NCI-H2171 treated with DMSO at 0.1 percent for 48 hours (cell line): ENCODE results near the gene DNAJB11.
A peak's percentile ranks its signal among the peaks of the same experiment; 100 is the strongest.
"Not testable (repeated sequence)": the region's sequence is repeated elsewhere in the genome, so short reads cannot be mapped to it uniquely, and the experiment has no call there.

Experiments
- DNase-seq: peaks from one replicate; lab custom pipeline; 2025; lab: John Stamatoyannopoulos, UW

Gene DNAJB11

DNA sequence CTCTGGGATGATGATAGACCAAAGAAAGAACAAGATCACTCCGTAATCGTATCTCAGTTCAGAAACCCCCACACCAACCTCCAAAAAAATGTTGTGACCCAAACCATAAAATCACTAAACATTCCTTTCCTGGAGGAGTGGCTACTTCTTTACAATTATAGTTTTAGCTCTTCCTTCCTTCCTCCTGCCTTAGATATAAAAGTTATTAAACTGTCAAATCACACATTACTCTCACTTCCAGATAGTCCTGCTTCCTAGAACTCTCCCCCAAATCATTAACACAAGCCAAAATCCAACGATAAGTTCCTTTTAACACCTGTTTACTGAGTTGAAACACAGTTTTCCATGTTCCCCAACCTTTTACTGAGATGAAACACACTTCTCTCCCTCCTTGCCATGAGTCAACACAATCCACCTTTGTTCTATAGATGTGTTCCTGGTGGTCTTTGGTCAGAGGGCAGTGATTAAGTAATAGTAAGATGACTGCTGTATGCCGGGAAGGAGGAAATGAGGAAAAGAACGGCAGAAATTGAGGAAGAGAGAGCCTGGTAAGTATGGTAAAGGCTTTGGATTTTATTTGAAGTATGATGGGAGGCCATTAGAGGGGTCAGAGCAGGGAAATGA lies 18.0 kb upstream of the DNAJB11 start:
- no peak for DNase-seq

DNA sequence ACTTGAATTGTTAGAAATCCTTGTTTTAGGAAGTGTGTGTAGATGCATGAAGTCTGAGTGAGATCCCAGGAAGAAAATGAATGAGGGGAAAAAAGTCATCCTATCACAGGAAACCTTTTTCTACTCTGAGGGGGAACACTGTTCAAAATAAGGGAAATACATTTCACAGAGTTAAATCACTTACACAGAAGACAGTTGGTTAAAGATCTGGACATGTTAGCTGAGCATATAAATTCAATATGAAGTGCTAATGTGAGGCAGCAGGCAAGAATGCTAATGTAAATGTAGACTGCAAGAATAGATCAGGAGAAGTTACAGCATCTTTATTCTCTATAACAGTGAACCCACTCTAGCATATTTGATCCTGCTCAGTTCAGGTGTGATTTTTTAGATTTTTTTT lies 5.9 kb upstream of the DNAJB11 start:
- DNase-seq: no peak

DNA sequence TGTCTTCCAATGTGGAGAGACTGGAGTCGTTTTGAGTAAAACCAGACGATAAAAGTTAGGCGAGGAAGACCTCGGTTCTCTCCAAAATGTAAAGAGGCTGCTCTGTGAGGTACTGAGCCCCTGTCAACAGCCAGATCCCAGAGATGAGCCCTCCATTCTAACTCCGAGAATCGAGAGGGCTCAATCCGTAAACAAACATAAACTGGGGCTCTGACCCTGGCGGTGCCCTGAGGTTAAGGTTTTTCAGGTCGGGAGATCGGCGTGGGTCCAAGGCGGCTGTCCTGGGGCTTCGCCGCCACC lies 3.8 kb upstream of the DNAJB11 start:
- DNase-seq: no peak

DNA sequence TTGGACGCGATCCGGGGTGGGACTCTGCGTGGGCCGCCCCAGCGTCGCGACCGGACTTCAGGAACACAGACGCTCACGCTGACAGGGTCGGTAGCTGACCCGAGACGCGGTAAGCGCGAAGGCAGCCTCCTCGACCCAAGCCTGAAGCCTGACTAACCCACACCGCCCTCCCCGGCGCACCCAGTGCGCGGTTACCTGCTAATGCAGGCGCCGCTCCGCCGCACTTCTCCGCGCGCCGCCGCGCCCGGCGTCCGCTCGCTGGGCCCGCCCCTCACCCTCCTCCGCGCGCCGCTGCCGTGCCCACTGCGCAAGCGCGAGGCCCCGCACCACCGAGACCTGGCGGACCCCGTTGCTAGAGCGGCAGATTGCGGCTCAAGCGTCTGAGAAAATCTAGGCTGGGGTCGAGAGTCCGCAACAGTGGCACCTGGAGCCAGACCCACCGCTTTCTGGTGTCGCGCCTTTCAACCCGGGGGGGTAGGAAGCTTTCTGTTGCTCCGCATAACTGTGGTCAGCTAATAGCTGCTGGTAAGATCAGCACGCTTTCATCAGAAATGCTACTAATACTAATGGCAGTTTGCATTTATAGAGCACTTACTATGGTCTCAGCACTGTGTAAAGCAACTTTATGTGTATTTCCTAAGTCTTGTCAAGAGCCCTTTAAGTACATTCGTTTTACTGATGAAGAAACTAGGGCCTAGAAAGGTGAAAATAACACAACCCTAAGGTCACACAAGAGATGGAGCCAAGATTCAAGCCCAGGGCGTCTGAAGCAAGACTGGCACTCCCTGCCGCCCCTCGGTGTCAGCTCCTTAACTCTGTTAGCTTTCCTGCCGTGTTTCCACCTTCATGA lies 3.2 kb upstream of the DNAJB11 start, which contains the start of gene TBCCD1:
TBCCD1 (minus strand) TSS at position 268 of the 850 bp plus-strand sequence. CDS start 3,010 bp downstream, outside the sequence.
- peak; percentile 85 for DNase-seq

DNA sequence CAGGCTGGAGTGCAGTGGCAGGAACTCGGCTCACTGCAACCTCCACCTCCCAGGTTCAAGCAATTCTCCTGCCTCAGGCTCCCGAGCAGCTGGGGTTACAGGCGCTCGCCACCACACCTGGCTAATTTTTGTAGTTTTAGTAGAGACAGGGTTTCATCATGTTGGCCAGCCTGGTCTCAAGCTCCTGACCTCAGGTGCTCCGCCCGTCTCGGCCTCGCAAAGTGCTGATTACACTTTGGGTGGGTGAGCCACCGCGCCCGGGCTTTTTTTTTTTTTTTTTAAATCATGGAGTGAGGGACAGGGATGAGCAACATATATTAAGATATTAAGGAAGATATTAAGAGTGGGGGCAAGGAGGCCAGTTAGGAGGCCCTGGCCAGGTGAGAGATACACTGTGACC lies 1.2 kb upstream of the DNAJB11 start:
- not testable (repeated sequence) for DNase-seq

DNA sequence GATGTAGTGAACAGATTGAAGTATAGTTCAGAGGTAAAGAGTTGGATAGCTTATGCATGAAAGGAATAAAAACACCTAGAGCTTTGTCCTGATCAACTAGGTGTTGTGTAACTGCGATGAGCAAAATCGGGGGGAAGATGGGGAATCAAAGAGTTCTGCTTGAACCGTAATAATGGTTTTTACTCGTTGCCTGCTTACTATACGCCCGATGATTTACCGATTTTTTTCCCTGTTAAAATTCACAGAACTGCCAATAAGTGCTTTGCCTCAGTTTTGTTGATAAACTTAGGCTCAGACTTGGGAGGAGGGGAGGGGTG lies 783 bp upstream of the DNAJB11 start:
- no peak for DNase-seq

DNA sequence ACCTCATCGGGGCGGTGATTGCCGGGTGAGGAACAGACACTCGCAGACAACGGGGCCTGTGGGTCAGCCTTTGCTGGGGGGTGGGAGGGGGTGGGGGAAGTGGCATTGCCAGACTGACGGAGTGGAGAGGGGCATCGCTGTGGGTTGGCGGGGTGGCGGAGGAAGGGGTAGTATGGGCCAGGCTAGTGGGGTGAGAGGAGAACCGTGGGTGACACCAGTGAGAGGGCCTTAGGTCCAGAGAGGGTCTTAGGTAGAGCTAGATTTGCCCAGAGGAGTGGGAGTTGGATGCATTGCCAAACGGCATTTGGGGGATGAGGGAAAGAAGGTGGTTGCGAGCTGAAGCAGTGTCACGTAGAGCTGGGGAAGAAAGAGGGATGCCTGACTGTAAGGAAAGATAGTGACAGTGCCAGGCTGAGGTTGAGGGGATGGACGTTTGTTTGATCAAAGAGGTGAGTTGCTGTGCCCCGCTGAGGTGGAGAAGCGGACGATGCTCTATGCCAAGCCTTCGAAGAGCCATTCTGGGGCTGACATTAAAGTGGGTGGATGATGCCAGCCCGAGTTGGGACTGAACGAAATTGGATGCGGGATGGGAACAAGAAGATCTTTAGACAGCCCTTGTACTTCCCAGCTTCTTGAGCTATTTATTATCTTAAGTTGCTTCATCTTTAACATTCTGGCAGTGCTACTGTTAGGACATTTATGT lies 572 bp downstream of the DNAJB11 start:
- no peak for DNase-seq

DNA sequence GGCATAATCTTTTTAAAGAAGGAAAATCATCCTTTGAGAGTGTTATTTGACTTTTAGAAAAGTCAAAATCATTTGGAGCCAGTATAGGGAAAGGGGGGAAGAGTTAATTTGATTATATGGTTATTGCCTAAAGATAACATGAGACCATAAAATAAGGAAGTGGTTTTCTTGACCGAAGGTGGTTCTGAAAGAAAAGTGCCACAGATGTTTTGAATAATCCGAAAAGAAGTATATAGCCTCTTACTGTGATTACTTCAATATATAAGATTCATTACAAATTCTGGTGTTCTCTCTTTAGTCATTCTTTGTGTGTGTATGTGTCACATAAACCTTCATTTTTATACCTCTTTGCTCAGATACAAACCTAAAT lies 1.1 kb downstream of the DNAJB11 start:
- DNase-seq: no peak

DNA sequence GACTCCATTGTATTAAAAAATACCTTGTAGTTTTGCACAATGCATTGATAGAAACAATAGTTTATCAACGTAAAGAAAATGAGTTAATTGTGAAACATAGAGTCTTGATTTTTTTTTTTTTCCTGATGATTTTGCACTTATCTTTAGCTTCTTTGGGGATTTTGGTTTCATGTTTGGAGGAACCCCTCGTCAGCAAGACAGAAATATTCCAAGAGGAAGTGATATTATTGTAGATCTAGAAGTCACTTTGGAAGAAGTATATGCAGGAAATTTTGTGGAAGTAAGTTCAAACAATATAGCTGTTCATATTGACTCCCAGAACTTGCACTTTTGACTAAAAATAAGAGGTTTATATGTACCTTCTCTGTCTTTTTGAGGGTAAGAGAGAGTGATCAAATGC lies 7.0 kb downstream of the DNAJB11 start:
- DNase-seq: no peak

DNA sequence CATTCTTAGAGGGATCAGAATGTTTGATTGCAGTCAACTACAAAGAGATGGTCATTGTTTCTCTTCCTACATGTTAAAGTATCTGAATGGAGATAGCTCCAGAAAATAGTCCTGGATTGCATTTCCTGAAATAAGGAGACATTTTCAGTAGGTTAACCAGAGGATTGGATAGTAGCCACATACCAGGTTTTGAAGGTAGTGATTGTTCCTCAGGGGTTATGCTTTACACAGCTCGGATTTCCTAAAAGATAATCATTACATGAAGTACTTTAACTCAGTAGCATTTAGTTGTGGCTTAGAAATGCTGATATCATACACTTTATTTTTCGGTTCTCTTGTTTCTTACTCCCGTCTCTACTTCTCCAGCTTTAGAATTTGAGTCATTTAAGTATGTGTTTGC lies 10.3 kb downstream of the DNAJB11 start:
- DNase-seq: no peak

DNA sequence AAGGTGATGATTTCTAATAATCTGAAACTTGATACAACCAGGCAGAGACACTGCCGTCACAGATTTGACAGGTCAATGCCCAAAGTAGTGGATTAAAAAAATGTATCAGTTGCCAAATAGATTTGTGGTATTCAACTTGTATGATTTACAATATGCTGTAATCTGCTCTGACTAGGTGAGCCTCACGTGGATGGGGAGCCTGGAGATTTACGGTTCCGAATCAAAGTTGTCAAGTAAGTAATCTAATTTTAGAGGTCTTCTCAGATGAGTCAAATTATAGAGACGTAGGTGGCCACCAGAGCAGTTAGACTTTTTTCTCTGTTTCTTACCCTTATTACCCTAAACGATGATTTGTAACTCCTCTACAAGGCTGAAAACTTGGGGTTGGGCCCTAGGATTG lies 12.0 kb downstream of the DNAJB11 start:
- DNase-seq: no peak

DNA sequence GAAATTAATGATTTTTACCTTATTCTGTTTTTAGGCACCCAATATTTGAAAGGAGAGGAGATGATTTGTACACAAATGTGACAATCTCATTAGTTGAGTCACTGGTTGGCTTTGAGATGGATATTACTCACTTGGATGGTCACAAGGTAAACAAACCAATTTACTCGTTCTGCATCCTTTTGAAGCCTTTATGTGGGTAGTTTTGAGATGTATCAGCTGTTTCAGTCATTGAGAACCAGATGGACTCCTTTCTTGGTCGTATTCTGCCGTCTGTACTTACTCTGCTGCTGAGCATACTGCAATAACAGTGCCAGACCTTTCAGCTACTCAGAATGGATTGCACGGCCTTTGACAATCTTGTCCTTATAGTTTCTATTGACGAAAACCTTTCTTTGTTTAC lies 13.3 kb downstream of the DNAJB11 start:
- no peak for DNase-seq

DNA sequence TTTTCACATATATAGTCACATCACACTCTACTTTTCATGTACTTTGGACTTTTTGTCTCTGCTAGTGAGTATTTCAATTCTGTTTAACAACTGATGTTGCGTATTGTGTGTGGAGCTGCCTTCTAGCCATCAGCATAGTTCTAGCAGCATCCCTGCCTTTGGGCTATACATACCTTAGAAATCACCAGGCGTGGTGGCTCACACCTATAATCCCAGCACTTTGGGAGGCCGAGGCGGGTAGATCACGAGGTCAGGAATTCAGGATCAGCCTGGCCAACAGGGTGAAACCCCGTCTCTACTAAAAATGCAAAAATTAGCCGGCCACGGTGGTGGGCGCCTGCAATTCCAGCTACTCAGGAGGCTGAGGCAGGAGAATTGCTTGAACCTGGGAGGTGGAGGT lies 15.7 kb downstream of the DNAJB11 start:
- not testable (repeated sequence) for DNase-seq

DNA sequence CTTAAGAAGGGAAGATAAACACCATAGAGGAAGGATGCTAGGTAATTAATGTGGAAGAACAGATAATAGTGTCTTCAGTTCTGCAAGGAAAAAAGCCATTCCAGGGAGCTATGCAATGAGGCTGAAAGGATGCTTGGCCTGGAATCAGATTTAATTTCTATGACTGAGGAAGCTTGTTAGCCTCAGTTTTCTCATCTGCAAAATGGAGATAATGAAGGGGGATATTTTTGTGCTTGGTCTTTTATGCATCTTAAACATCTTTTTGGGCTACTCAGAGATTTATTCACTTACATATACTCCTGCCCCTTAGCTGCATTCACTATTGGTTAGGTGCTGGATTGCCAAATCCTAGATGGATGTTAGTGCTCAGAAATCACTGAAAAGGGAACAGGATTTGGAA lies 16.7 kb downstream of the DNAJB11 start:
- no peak for DNase-seq

DNA sequence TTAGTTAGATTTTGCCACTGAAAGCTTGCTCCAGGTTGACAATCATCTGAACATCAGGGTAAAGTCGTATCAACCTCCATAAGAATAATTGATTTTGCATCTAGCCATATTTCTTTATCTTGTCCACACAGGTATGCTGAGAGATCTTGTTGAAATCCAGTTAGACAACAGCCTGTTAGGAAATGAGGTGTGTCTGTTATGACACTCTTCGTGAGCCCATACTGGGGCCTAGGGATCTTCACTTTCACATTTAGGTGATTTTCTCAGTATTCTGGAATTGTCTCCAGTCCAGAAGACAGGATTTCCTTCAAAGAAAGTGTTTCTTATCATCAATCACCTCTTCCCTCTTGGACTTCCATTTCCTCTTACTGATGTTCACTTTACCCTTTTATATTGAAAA lies 18.1 kb downstream of the DNAJB11 start:
- DNase-seq: no peak

DNA sequence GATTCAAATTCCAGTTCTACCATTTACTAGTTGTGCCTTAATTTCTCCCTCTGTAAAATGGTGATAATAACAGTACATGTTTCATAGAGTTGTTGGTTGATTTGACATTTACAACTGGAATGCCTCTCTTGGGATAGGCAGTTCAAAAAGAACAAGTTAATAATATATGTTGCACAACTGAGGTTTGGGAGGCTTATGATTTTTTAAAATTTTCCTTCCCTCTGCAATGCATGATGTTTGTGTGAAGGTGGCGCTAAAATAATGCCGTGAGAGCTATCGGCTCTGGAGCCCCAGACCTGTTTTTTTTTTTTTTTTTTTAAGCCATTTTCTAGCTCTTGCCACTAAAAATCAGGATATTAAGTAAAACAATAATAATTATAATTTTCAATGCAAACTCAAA lies 18.6 kb downstream of the DNAJB11 start:
- DNase-seq: peak; percentile 1

DNA sequence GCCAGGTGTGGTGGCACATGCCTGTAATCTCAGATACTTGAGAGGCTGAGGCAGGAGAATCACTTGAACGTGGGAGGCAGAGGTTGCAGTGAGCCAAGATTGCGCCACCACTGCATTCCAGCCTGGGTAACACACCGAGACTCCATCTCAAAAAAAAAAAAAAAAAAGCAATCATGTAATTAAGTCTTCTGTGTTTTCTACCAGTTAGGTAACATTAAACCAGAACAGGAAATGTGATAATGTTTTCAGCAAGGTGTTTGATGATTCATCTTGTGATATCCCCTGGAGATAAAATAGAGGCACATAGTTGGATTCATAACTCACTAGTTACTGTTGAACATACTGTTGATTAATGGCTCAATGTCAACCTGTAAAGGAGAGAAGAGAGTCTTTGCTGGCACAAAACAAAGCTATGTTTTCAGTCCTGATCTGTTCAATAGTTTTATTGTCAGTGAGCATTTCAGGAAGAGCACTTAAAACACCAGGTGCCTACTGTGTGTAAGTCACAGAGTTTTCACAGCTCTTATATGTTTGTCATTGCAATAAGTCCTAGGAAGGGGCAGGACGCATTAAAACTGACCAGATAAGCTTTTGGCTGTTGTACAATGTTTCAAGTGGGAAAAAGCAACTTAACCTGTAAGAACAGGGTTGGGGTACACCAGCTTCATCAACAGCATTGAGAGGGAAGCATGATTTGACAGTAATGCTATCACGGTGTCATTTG lies 19.5 kb downstream of the DNAJB11 start:
- DNase-seq: peak; percentile 27

DNA sequence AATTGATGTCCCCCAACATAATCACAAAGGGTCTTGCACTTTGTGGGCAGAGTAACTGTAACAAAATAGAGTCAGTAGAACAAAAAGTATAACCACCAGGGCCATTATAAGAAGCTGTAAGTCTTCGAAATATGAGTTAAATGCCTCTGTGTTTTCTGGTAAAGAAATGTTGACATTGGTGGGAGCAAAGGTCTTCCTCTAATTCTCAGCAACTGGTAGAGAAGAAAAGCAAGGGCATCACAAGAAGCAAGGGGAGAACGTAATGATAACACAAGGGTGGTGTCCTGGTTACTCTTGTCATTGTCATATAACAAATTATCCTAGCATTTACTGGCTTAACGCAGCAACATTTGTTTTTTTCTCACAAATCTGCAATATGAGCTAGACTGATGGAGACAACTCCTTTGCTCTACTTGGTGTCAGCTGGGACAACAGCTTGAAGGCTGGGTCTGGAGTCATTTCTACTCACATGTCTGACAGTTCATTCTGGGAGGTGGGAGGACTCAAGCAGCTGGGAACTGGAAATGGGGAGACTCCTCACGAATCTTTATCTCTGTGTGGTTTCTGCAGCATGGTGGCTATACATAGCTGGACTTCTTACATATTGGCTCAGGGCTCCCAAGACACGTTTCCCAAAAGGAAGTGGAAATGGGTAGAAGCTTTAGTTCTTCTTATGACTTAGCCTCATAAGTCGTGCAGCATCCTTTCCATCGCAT lies 20.2 kb downstream of the DNAJB11 start:
- DNase-seq: peak; percentile 4

DNA sequence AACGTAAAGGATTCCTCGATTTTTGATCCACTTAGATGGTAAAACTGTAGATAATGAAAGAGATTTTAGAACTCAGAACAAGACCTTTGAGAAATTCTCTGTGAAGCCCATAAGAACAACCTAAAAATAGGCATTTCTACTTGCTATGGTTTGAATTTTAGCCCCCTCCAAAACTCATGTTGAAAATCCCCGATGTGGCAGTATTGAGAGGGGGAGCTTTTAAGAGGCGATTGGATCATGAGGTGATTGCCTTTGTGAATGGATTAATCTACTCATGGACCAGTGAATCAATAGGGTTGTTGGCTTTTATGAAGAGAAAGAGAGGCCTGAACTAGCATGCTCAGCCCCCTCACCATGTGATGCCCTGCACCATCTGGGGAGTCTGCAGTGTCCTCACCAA lies 22.2 kb downstream of the DNAJB11 start:
- no peak for DNase-seq

DNA sequence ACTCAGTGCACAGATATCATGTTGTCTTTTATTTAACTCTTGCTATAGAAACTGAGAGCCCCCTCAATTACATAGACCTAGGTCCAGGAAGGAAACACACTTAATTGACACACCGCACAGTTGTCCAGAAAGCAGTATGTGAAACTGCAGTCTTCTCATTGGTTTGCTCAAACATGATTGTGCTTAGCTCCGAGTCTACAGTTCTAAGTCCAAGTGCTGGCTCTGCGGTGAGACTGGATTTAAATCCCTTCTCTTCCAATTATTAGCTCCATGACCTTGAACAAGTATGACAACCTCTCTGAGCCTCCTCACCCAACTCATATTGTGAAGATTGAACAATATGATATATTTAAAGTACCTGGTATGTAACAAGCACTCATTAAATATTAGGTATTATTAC lies 23.3 kb downstream of the DNAJB11 start:
- DNase-seq: no peak

DNA sequence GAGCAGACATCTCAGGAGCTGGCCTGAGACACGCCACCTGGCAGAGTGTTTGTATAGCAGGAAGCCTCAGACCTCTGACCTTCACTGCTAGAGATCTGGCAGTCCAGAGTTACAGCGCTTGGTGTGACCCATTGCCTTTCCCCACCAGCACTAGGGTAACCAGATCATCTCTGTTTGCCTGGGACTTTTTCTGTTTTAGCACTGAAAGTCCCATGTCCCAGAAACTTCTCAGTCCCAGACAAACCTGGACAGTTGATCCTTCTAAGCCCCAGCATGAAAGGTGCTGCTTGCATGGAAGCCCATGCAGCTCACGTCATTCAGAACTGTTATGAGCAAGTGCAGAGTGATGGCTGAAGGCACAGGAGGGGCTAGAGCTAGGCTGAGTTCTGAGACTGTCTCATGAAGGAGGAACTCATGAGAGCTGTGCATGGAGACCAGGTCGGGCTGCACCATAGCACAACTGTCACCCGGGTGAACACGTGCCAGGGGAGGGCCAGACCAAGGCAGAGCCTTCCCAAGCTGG lies 24.1 kb downstream of the DNAJB11 start:
- no peak for DNase-seq
